GM19438 (cell line): ENCODE results near the gene AMER3.
"Not testable (repeated sequence)": the region's sequence is repeated elsewhere in the genome, so short reads cannot be mapped to it uniquely, and the experiment has no call there.

Experiments
- ATAC-seq: cut with Tn5 transposase; IDR thresholded peaks from one replicate; pipeline ENCODE4 v1.9.1; 2021; ENCODE audit warnings: low read depth; ENCODE audit not compliant: unreplicated experiment

Gene AMER3

GRCh38 chr2:130755256-130756052 is at the start of gene AMER3:
TSS of gene AMER3 (plus strand) at chr2:130755540. CDS start at chr2:130762073, 6,533 bp downstream.
- no peak for ATAC-seq

DNA sequence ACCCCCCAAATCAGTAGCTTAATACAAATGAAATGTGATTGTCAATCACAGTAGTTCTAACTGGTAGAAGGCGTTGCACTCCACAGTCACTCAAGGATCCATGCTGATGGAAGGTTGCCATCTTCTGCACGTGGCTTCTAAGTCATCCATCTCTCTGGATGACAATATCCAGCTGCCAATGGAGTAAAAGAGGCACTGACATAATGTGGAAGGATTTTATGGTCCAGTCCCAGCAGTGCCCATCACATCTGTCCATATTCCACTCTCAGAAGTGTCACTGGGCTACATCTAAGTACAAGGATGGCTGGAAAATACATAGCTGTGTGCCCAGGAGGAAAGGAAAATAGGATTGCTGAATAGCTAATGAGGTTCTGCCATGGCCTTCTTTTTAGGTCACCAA is 40.5 kb upstream of the AMER3 start:
- ATAC-seq = not testable (repeated sequence)

DNA sequence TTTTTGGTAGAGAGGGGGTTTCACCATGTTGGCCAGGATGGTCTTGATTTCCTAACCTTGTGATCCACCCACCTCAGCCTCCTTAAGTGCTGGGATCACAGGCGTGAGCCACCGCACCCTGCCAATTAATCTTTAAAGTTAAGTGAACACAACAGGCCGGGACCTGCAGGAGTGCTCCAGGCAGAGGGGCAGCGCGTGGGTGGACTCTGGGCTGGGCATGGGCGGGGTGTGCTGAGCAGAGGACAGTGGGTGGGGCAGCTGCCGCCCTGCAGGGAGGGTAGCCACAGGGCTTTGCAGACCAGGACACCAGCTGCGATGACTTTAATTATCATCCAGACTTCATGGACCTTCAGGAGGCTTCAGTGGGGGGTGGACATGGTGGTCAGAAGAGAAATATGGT is 35.3 kb upstream of the AMER3 start:
- ATAC-seq = no peak

DNA sequence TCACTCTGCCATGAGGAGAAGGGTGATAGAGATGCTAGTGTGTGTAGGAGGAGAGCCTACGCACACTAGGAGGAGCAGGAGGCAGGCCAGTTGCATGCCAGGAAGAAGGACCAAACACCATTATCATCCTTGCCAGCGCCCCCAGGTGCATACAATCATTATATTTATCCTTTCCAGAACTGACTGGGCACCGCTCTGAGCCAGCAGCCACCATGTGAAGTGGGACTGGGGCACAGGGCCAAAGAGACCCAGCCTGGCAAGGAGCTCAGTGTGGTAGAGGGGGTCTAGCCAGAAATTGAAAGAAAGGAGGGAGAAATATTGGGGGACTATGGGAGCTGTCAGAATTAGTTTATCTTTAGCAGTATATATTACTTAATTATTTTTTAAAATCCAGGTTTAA is 34.8 kb upstream of the AMER3 start:
- ATAC-seq = no peak

GRCh38 chr2:130724455-130724854 is 30.9 kb upstream of the AMER3 start:
- no peak for ATAC-seq

DNA sequence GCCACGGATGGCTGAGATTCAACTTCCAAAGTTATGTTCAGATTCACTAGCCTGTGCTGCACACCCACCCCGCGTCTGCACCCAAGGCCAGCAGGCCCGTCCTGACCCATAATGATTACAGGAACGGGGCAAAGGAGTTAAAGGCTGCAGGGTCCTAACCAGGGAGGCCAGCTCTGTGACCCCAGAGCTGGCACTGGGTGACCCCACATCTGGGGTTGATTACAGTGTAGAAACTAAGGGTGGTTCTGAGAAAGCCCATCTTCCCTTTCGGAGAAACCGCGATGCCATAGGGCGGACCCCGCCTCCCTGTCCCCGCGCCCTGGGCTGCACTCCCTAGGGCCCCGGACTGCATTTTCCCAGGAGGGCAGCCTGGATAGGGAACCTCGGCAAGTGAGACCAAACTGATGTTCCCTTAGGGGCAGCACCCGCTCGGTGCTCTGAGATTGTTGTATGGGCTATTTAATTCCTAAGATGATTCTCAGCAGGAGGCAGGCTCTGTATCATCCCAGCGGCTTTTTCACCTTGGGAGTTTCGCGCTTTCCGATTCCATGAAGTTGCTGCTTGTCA is 28.6 kb upstream of the AMER3 start:
- ATAC-seq = no peak

GRCh38 chr2:130727286-130727924 is 27.9 kb upstream of the AMER3 start:
- peak; percentile 98 for ATAC-seq

DNA sequence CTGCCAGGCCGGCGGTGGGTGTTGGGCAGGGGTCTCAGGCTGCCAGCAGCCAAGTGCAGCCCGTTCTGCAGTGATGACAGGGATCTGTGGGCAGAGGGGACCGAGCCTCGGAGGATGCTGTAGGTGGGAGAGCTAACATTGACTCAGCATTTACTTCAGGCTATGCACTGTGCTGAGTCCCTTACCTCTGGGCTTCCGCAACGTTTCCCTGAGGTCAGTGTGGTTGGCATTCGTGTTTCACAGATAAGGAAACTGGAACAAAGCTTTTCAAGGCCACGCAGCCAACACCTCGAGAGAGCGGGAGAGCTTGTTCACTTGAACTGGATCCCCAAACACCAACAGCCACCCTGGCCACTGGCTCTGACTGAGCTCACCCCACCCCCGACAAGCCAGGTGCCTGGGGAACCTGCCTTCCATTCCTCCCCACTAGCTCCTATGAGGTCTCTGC is 27.3 kb upstream of the AMER3 start:
- peak; percentile 22 for ATAC-seq

GRCh38 chr2:130728549-130729316 is 26.6 kb upstream of the AMER3 start, which contains the start of gene GPR148:
TSS of gene GPR148 (plus strand) at chr2:130729070. CDS start at chr2:130729152, 82 bp downstream.
- ATAC-seq = no peak

- ATAC-seq = no peak
Observed at GRCh38 chr2:130729322-130730299, 25.7 kb upstream of the AMER3 start.

DNA sequence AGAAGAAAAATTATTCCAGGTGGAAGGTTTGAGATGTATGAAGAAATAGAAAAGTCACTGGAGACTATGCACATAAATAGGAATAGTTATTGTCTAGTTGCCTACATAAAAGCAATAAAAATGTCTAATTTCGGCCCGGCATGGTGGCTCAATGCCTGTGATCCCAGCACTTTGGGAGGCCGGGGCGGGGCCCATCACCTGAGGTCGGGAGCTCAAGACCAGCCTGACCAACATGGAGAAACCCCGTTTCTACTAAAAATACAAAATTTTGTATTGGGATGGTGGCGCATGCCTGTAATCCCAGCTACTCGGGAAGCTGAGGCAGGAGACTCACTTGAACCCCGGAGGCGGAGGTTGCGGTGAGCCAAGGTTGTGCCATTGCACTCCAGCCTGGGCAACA is 23.1 kb upstream of the AMER3 start:
- not testable (repeated sequence) for ATAC-seq

DNA sequence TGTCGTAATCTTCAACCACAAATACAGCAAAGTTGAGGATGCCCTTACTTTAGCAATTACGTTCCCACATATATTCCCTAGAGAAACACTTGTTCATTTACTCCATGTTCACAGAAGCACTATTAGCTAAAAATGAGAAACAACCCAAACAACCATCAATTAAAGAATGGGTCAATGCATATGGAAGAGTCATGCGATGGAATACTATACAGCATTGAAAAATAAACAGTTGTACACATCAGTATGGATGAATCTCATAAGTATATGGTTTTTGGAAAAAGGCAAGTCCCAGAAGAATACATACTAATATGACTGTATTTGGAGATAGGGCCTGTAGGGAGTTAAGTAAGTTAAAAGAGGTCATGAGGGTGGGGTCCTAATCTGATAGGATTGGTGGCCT is 20.1 kb upstream of the AMER3 start:
- ATAC-seq = no peak

- ATAC-seq = no peak
Observed at GRCh38 chr2:130736487-130736886, 18.9 kb upstream of the AMER3 start.

GRCh38 chr2:130737592-130737991 is 17.7 kb upstream of the AMER3 start:
- ATAC-seq = no peak

DNA sequence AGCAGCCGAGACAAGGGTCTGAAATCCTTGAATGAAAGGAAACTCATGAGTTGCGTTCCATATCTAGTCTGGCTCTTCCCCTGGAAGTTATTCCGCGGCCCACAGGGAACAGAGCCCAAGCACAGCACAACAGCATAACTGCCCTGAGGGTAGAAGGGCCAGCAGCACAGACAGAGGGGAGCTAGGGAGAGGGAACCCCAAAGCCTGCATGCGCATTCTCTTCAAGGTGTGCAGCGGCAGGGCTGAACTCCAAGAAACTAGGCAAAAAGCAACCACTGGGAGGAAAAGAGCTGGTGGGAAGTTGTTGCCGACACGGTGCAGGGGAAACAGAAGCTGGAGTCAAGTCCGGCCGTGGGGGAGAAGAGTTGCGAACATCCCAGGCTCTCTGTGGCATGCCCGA is 14.7 kb upstream of the AMER3 start:
- no peak for ATAC-seq

DNA sequence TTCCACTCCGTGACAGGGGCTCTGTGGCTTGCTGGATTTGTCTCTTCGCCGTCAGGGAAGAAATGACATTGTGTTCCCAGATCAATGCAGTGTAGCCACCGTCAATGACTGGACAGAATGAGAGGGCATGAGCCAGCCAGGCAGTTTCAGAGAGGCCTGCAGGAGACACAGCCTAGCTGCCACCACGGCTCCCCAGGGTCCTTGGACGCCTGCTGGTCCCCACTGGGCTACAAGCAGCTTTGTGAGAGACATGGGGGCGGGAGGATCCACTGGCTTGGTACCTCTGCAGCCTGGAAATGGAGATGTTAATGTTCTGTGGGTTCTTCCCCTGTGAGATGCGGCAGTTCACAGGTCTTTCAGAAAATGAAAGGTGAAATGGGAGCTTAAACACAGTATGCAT is 12.1 kb upstream of the AMER3 start:
- ATAC-seq = no peak

- no peak for ATAC-seq
Observed at GRCh38 chr2:130744287-130745117, 10.8 kb upstream of the AMER3 start.

- no peak for ATAC-seq
Observed at GRCh38 chr2:130749078-130749477, 6.3 kb upstream of the AMER3 start.

- no peak for ATAC-seq
Observed at GRCh38 chr2:130749641-130750040, 5.7 kb upstream of the AMER3 start.
